Left cardiac atrium (tissue), 4 donors: Measurements from ENCODE around the gene OR6Q1. TPM values are rescaled to one million over a fixed set of nuclear protein-coding genes. Genes with fewer than 3 reads are reported as not detected.

Source experiments
- ATAC-seq, 2 donors: fragments of 200-7000 bp; cut with Tn5 transposase; one replicate each; pipeline ENCODE4 v1.9.1; 2020; ENCODE audit warnings: mild to moderate bottlenecking in 2 of 2, moderate library complexity in 2 of 2
- DNase-seq: peaks from one replicate; pipeline ENCODE4 v3.0.0-alpha.2; 2020
- intact Hi-C, 2 donors: fragments of 100-400 bp; cut with DNase I; formaldehyde crosslinking; loops; one replicate each; pipeline versions ENCODE4 v1.14.1 to v1.15.1; 2022 to 2023
- total RNA-seq, 2 donors: library from RNA; stranded (reverse); fragmentation: NEBNext Ultra II Directional; extraction: Animal tissue kit (Norgen Biotek cat#: 25700); gene quantifications; one replicate each; pipeline ENCODE4 v1.2.1, GENCODE V29; 2021
- donor health status: DM: no; HTN: yes; CAD: no.
- donor health status: DM: no; HTN: yes; CAD: no; lungs with severe emphysema.
- donor health status: DM: yes; HTN: yes; CAD: no.
- donor health status: Dilated cardiomyopathy.

OR6Q1 gene
- total RNA-seq, 2 donors from 2014 or later: not detected

- ATAC-seq: no peak
- intact Hi-C loops: no loop called here
- no peak for DNase-seq
These were observed 25.2 kb downstream of the OR6Q1 start for GRCh38 chr11:58055806-58056401.

- no peak for ATAC-seq
- intact Hi-C loops: no loop called here
- DNase-seq: no peak
These were observed 26.7 kb downstream of the OR6Q1 start for GRCh38 chr11:58057481-58057880.

- intact Hi-C loops: no loop called here
- peak; percentile 22 for DNase-seq
- ATAC-seq: peak; percentile 51 to 64
These were observed 27.7 kb downstream of the OR6Q1 start for GRCh38 chr11:58058276-58059006.

- intact Hi-C loops: no loop called here
These were observed 28.2 kb downstream of the OR6Q1 start for GRCh38 chr11:58059007-58059350.

GRCh38 chr11:58060535-58060934 is 29.8 kb downstream of the OR6Q1 start:
- intact Hi-C loops: no loop called here
- ATAC-seq (no peak), DNase-seq (no peak)

More at GRCh38 chr11:58059007-58059350, 28.2 kb downstream of the OR6Q1 start:
- DNase-seq: no peak
- ATAC-seq: peak; percentile 79 to 86

GRCh38 chr11:58060939-58061672 is 30.4 kb downstream of the OR6Q1 start:
- ATAC-seq (peak in 1 of 2 donors; percentile 6), DNase-seq (no peak)
- intact Hi-C loops: no loop called here

GRCh38 chr11:58061813-58062212 is 31.1 kb downstream of the OR6Q1 start:
- DNase-seq (no peak), ATAC-seq (peak in 1 of 2 donors; percentile 65)
- intact Hi-C loops: no loop called here

- ATAC-seq (no peak), DNase-seq (no peak)
- intact Hi-C loops: no loop called here
These were observed 36.9 kb downstream of the OR6Q1 start for GRCh38 chr11:58067685-58068084.

GRCh38 chr11:58068655-58069054 is 37.9 kb downstream of the OR6Q1 start:
- intact Hi-C loops: no loop called here
- no peak for DNase-seq
- no peak for ATAC-seq

GRCh38 chr11:58070585-58070984 is 39.8 kb downstream of the OR6Q1 start:
- no peak for ATAC-seq
- intact Hi-C loops: no loop called here
- DNase-seq: no peak

GRCh38 chr11:58075781-58076180 is 45.0 kb downstream of the OR6Q1 start:
- intact Hi-C loops: no loop called here
- no peak for DNase-seq
- ATAC-seq: peak in 1 of 2 donors; percentile 58

Other genes starting within 250 kb of the OR6Q1 start
- not detected for gene OR9Q1, start 7.1 kb upstream of the OR6Q1 start, total RNA-seq
- gene OR9I1, start 94.6 kb downstream of the OR6Q1 start, total RNA-seq: not detected
- gene OR9Q2, start 158.1 kb downstream of the OR6Q1 start, total RNA-seq: not detected
- not detected for gene OR1S2, start 173.2 kb downstream of the OR6Q1 start, total RNA-seq
- not detected for gene OR1S1, start 181.8 kb downstream of the OR6Q1 start, total RNA-seq
- not detected for gene OR10Q1, start 198.0 kb downstream of the OR6Q1 start, total RNA-seq
- not detected for gene OR10W1, start 237.3 kb downstream of the OR6Q1 start, total RNA-seq